CD4-positive, alpha-beta T cell treated with Interleukin-15 for 4 hours (primary cell): ENCODE results near the gene ANGPTL4.
"Not testable (repeated sequence)": the region's sequence is repeated elsewhere in the genome, so short reads cannot be mapped to it uniquely, and the experiment has no call there.

Experiments used
- DNase-seq: peaks from one replicate; pipeline ENCODE4 v3.0.0-alpha.2; 2020; ENCODE audit warnings: low spot score

Gene ANGPTL4

DNA sequence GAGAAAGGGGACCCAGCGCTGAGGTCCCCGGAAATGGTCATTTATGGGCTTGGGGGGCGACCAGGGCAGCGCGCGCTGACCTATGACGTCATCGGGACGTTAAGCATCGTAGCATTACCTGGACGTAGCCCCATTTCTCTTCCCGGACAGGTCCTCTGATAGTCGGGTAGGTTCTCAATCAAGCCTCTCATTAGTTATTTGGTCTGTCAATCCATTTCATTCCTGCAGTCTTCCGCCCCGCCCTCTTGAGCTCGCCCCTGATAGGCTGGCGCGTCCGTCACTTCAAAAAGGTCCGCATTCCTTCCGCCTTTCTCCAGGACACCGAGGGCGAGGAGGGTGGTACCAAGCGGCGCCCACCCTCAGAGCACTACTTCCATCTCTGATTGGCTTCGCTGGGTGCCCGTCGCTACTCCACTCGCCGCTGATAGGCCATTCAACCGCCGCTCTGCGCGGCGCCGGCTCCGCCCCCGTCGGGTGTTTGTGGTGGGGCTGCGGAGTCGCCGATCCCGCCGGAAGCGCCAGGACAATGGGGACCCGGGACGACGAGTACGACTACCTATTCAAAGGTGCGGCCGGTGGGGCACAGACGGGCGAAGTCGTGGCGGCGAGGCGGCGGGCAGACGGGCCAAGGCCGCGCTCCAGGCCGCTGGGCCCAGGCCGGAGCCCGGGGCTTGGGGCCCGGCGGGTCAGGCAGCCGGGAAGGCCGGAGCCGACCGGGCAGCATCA, 26.1 kb downstream of the ANGPTL4 start, which contains the start of gene RAB11B:
RAB11B (plus strand) TSS at position 470 of the 726 bp plus-strand sequence; CDS start at position 527, 57 bp downstream.
- DNase-seq: peak; percentile 100

DNA sequence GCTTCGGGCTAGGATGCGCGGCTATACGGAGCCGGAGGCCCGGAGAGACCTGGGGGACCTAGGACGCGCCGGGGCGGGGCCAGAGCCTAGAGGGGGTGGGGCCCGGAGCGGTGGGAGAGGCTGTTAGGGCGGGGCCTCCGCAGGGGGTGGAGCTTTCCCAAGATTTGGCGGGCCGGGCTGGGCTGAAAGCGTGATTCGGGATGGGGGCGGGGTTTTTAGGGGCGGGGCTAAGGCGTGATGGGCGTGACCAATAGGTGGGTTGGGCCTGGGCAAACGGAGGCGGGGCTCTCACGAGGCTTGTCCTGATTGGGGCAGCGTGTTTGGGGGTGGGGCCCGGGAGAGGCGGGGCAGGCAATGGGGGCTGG, 26.6 kb downstream of the ANGPTL4 start:
- DNase-seq: peak; percentile 90

DNA sequence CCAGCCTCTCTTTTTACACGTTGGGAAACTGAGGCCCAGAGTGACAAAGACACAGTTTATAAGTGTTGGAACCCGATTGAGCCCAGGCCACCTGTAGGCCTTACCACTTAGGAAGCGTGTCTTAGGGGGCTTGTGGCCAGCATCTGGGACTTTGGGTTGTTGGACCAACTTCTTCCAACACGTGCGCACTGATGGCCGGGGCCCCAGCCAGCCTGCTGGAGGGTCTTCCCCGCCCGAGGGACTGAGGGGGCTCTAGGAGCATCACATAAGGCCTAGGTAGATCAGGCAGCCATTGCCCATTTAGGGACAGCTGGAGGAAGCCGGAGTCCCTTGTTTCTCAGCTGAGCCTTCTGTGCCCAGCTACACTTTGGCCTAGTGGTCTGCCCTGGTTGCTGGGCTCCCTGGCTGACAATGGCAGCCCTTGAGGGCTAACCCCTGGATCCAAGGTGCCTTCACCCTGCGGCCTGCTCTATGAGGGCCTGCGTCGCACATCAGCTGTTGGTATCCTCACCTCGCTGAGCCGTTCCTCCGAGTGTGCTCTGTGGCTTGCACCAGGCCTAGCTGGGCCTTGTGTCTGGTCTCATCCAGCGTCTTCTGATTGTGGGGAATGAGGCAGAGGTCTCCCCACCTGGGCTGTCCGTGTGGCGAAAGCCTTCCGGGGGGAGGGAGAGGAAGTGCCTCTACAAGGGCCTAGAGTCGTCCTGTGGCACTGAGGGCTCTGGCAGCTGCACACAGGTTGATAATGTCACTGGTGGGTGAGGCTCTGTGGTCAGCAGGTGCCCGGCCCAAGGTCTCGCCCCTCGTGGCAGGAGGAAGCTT, 27.5 kb downstream of the ANGPTL4 start:
- no peak for DNase-seq

DNA sequence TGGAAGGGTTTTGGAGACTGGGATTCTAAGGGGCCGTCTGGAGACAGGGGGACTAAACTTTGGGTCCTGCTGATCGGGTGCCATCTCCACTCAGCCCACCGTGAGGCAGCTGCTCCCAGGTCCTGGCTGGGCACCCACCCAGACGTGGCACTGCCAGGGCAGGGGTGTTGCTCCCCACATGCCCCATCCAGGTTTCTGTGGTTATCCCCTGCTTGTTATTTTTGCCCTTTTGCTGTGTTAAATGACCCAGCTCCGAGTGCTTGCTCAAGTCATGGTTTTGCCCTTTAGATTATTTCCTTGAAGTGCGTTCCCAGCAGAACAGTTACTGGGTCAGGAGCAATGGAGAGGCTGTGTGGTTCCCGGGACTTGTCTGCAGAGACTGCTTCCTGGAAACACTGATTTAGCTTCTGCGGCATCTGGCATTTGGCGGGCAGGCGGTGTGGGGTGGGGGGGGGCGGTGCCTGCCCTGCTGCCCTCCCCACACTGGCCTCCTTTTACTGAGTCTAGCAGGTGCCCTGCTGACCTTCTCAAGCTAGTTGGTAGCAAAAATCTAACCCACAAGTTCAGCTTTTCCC, 28.1 kb downstream of the ANGPTL4 start:
- DNase-seq: no peak

DNA sequence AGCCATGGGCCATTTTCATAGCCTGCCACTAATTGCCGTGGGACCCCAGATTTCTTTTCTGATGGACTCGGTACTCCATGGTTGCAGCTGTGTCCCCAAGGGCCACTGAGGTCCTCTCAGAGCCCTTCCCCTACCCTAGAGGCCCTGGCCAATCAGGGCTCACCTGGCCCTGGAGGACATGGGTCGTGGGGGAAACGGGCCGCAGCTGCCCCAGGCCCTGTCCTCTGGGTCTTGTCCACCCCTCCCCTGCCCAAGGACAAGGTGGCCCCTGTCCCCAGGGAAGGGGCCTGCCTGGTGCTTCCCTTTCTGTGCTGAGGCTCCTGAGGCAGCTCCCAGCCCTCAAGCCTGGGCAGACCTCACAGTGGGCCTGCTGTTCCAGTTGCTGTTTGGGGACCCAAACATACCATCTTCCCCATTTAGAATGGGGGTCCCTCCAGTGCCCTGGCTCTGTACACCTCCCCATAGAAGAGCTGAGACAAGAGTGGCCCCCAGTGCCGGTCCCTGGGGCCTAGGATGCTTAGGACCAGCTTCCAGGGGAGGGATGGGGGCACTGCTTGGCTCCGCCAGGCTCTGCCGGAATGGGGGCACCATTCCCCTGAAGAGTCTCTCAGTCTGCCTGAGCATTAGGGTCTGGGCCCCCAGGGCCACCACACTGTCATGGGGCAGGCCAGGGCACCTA, 29.4 kb downstream of the ANGPTL4 start:
- no peak for DNase-seq

DNA sequence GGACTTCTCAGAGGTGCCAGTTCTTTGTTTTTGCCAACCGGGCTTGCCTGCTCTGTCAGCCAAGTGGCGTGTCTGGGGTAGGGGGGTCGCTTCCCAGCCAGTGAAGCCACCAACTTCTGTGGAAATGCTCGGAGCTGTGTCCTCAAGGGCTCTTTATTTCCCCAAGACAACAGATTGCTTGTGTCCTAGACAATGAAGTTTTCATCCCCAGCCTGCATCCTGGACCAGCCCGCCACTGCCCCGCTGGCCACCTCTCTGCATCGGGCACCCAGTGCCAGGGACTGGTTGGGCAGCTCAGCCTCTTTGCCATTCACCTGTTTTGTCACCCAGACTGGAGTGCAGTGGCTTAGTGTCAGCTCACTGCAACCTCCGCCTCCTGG, 29.9 kb downstream of the ANGPTL4 start:
- no peak for DNase-seq

DNA sequence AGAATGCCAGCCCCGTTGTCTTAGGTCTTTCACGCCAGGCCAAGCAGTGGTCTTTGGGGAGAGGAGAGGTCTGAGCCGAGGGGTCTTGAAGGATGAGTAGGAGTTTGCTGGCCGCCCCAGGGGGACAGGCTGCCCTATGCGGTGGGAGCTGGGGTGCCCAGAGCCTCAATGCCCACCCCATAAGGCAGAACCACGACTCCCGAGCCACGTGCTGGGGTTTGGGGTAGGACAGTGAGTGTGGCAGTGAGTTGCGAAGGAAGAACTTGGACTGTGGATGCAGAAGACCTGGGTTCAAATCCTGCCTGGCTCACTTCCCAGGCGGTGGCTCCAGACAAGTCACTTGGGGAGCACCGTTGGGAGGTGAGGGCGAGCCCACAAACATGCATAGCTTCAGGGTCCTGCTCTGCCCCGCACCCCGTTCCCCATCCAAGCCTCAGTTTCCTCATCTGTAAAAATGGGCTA, 31.7 kb downstream of the ANGPTL4 start:
- no peak for DNase-seq

DNA sequence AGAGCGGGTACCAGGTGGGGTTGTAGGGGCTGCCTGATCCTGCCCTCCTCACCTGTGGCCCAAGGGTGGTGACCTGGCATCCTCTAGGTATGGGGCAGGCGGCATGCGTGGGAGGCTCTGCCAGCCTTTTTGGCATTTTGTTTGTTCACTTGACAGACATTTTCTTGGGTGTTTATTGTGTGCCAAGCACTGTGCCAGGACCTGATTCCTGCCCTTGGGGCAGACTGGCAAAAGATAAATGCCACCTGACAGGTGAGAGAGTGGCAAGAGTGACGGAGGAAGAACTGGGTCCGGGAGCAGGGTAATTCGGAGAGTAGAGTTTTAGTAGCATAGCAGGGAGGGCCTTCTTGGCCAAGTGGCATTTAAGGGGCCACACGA, 32.2 kb downstream of the ANGPTL4 start:
- DNase-seq: no peak

DNA sequence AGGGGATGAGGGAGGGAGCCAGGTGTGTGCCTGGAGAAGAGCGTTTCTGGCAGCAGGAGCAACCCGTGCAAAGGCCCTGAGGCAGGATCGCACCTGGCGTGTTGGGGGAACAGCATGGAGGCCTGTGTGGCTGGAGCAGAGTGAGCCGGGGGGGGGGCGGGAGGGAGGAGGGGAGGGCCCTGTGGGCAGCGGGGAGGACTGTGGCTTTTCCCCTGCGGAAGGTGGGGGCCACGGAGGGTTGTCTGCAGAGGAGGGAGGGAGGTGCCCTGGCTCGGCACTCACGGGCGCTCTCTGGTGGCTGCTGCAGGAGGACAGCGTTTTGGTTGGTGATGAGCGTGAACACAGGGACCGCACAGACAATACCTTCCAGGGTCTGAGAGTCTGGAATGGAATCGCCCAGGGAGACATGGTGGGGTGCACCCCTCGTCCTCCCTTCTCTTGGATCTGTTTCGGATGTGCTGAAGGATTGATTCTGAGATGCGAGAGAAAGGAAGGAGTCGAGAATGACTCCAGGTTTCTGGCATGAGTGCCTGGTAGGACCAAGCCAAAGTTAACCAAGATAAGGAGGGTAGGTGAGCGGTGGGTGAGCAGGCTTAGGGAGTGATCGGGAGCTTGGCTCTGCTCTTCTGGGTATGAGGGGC, 32.7 kb downstream of the ANGPTL4 start:
- peak; percentile 77 for DNase-seq

DNA sequence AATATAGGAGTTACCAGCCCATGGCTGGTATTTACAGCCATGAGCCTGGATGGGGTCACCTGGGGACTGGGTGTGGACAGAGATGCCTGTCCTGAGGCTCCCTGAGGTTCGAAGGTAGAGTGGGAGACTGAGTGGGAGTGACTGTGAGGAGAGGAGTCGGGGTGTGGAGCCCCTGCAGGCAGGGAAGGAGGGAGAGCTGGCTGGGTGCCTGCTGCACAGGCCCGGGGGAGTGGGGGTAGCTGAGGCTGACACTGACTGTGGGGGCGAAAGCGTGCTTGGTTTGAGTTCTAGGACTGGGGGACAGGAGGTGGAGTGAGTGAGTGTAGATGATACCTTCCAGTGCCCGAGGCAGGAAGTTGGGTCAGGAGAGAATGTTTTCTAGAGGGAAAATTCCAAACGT, 33.3 kb downstream of the ANGPTL4 start:
- DNase-seq: no peak

DNA sequence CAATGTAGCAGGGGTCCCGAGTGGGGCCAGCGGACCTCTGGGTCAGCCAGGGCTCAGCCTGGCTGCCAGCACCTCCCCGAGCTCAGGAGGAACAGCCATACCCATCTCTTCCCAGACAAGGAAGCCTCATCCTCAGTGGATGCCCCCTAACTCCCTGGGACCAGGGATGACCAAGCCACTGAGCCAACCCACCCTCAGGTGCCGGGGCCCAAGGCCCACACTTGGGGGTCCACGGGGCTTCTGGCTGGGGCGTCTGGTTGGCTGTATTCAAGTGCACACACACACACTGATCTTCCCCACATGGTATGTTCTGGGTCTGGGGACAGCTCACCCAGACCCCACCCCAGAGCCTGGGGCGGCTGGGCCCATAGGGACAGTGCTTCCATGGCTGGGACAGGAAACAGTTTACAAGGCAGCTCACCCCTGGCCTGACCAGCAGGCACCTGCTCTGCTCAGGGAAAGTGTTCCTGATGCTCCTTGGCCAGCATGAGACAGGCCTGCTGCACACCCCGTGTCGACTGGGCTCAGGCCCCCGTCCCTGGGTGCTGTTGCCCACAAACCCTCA, 33.9 kb downstream of the ANGPTL4 start:
- DNase-seq: no peak

DNA sequence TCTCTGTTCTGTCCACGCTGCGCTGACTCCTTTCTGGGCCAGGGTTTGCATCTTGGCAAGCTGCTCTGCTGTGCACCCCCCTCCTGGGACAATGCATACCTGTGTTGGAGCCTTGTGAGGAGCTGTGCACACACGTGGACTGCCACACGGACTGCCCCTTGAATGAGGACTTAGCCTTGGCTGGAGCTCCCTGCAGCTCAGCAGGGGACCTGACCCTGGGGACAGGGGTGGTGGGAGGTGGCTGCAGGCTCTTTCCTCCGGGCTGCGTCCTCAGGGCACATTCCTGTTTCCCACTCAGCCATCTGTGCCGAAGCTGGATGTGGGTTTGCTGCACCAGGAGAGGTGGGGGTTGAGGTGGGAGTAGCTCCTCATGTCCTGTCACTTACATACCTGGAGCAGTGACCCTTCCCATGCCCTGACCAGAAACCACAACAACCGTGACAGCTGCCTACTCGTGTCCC, 34.4 kb downstream of the ANGPTL4 start:
- no peak for DNase-seq

DNA sequence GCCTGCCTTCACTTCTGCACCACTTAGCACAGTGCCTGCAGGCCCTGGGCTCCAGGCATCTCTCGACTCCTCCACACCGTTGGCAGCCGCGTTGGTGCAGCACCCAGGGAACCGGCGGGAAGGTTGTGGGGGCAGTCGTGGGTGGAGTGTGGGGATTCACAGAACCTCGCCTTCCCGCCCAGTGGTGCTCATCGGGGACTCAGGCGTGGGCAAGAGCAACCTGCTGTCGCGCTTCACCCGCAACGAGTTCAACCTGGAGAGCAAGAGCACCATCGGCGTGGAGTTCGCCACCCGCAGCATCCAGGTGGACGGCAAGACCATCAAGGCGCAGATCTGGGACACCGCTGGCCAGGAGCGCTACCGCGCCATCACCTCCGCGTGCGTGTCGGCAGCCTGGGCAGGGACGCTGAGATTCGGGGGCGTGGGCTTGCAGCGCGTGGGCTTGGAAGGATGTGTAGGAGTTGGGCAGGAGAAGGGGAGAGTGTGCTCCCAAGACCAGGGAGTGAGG, 35.8 kb downstream of the ANGPTL4 start:
- DNase-seq: no peak

DNA sequence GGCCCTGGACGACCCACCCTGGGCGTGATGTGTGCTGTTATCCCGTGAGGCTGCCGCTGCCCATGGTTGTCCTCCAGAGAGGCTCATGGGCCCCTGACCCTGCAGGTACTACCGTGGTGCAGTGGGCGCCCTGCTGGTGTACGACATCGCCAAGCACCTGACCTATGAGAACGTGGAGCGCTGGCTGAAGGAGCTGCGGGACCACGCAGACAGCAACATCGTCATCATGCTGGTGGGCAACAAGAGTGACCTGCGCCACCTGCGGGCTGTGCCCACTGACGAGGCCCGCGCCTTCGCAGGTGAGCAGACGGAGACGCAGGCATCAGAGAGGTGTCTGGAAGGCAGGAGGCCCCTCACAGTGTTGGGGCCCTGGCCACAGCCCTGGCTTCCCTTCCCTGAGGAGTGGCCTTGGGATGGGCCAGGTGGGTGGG, 38.0 kb downstream of the ANGPTL4 start:
- DNase-seq: no peak

DNA sequence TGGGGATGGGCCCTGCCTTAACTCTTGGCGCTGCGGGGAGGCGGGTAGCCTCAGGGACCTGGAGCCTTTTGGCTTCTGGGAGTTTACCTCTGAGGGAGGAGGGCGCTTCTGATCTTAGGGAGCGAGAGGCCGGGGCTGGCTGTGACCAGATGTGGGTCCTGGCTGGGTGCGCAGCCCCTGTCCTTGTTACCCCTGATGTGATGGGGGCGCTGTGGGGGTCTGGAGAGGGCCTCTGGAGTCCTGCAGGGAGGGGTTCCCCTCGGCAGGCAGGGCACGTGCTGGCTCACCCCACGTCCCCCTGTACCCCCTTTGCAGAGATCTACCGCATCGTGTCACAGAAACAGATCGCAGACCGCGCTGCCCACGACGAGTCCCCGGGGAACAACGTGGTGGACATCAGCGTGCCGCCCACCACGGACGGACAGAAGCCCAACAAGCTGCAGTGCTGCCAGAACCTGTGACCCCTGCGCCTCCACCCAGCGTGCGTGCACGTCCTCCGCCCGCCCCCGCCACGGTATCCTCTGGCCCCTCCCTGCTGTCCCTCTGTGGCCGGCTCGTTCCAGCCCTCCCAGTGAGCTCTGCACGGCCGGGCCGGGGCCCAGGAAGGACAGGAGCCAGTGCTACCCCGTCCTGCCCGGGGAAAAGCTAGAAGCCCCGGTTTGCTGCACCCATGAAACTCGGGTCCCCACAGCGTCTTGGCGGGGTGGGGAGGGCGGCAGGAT, 39.3 kb downstream of the ANGPTL4 start:
- no peak for DNase-seq

DNA sequence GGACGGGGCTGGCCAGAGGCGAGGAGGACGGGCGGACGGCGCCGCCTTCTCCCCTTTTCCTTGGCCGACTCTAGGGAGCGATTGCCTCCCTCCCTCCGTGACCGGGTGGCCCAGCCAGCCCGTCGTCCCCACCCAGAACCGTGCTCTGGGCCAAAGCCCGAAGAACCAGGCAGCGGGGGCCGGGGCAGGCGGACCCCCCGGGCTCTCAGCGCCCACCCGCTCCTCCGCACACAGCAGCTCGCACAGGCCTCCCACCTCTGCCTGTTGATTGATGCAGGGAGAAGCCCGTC, 39.8 kb downstream of the ANGPTL4 start:
- no peak for DNase-seq

DNA sequence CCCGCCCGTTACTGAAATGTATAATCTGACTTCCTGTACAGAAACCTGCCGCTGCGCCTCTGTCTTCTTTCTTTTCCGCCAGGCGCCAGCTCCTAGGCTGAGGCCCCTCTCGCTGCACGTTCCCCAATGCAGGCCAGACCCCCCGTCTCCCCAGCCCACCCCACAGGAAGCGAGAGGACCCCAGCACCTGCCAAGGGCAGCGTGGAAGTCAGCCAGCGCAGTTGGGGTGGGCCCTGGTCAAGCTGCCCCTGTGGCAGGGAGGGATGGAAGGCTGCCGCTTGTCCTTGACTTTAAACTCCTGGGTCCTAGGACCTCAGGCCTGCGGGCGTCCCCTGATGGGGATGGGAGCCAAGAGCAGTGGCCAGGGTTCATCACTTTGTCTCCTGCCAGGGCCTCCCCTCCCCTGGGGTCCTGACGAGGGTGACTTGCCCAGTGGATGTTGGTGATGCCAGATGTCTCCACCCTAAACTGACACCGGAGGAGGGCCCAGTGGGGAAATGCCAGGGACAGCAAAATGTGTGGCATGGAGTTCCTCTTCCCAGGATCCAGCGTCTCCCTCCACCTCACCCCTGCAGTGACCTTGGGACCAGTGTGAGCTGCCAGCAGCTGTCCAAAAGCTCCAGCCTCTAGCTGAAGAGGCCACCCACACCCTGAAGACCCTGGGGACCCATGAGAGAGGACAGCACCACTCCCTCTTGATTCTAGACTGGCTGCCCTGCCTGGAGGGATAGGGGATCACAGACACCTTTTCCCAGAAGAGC, 40.6 kb downstream of the ANGPTL4 start:
- no peak for DNase-seq

DNA sequence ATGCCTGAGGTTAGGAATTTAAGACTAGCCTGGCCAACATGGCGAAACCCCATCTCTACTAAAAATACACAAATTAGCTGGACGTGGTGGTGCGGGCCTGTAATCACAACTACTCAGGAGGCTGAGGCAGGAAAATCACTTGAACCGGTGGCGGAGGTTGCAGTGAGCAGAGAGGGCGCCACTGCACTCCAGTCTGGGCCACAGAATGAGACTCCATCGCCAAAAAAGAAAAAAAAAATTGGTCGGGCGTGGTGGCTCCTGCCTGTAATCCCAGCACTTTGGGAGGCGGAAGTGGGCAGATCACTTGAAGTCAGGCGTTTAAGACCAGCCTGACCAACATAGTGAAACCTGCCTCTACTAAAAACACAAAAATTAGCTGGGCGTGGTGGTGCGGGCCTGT, 46.8 kb downstream of the ANGPTL4 start:
- DNase-seq: not testable (repeated sequence)

DNA sequence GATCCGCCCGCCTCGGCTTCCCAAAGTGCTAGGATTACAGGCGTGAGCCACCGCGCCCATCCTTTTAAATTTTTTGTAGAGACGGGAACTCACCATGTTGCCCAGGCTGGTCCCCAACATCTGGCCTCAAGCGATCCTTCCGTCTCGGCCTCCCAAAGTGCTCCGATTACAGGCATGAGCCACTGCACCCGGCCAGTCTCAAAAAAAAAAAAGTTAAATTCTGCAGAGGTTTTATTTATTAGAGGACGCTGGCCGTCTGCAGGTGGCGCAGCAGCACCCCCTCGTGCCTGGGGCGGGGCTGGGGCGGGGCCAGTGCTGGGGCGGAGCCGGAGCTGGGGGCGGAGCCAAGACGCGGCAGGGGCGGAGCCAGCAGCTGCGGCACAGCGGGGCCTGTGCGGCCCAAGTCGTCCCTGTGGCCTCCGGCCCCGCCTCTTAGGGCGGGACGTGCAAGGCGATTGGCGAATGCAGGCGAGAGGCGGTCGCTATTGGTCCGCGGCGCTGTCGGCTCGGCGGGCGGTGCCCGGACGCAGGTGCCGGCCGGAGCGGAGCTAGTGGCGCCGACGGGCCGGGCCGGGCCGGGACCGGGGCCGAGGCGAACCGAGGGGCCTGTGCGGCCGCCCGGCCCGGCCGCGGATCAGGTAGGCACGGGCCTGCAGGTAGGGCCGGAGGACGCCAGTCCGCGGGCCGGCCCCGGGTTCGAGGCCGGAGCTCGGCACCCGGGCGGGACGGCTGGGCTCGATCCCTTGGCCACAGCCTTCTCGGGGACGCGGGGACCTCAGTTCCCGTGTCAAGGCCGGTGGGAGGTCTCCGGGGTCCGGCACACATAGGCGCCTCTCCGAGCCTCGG, 49.1 kb downstream of the ANGPTL4 start, which contains the start of gene MARCHF2:
MARCHF2 (plus strand) TSS at position 523 of the 846 bp plus-strand sequence. CDS start 8,536 bp downstream, outside the sequence.
- peak; percentile 96 for DNase-seq
